GM23338 (cell line): ENCODE measurements around the gene HTR1D. TPM values are rescaled to one million over a fixed set of nuclear protein-coding genes. Genes with fewer than 3 reads are reported as not detected.
"Not testable (repeated sequence)": the region's sequence is repeated elsewhere in the genome, so short reads cannot be mapped to it uniquely, and the experiment has no call there.

Source experiments
- ATAC-seq: fragments of 200-7000 bp; cut with Tn5 transposase; 3 replicates; pipeline ENCODE4 v1.9.1; 2020
- DNase-seq: peaks from one replicate; pipeline ENCODE4 v3.0.0-alpha.2; 2015; ENCODE audit warnings: low spot score
- H2AFZ ChIP-seq: fragments of 200-600 bp; sonication (generic); 2 replicates; pipeline ENCODE4 v1.8.0; 2016; ENCODE audit warnings: antibody characterized with exemption, mild to moderate bottlenecking, moderate library complexity
- H3F3A ChIP-seq: fragments of 200-600 bp; sonication (generic); replicated peaks from 2 replicates; pipeline ENCODE4 v1.8.0; 2017; ENCODE audit warnings: antibody characterized with exemption, mixed run types, low read depth
- H3K27ac ChIP-seq: fragments of 200-600 bp; sonication (generic); 2 replicates; pipeline ENCODE4 v1.6.1; 2016; ENCODE audit warnings: low read depth
- H3K27me3 ChIP-seq: fragments of 200-600 bp; sonication (generic); 2 replicates; pipeline ENCODE4 v1.8.0; 2016; ENCODE audit warnings: mild to moderate bottlenecking, mixed run types, moderate library complexity; ENCODE audit not compliant: insufficient read depth
- H3K36me3 ChIP-seq: fragments of 200-600 bp; sonication (generic); 2 replicates; pipeline ENCODE4 v1.8.0; 2016; ENCODE audit warnings: mild to moderate bottlenecking; ENCODE audit not compliant: insufficient read depth
- H3K4me1 ChIP-seq: fragments of 200-600 bp; sonication (generic); 2 replicates; pipeline ENCODE4 v1.8.0; 2016; ENCODE audit warnings: mild to moderate bottlenecking, moderate library complexity; ENCODE audit not compliant: insufficient read depth
- H3K4me2 ChIP-seq: fragments of 200-600 bp; sonication (generic); 2 replicates; pipeline ENCODE4 v1.7.1; 2017; ENCODE audit warnings: mixed run types
- H3K4me3 ChIP-seq: fragments of 200-600 bp; sonication (generic); 2 replicates; pipeline ENCODE4 v1.6.1; 2016; ENCODE audit warnings: mixed run types
- H3K79me2 ChIP-seq: fragments of 200-600 bp; sonication (generic); replicated peaks from 2 replicates; pipeline ENCODE4 v1.8.0; 2017; ENCODE audit warnings: mild to moderate bottlenecking; ENCODE audit not compliant: insufficient read depth
- H3K9me2 ChIP-seq: fragments of 200-600 bp; sonication (generic); 2 replicates; pipeline ENCODE4 v1.8.0; 2017; ENCODE audit not compliant: insufficient read depth
- H4K20me1 ChIP-seq: fragments of 200-600 bp; sonication (generic); replicated peaks from 2 replicates; pipeline ENCODE4 v1.8.0; 2017; ENCODE audit warnings: mild to moderate bottlenecking; ENCODE audit not compliant: insufficient read depth
- H3K27ac Mint-ChIP-seq: 2 replicates; pipeline ENCODE4 v1.8.0; 2020; ENCODE audit warnings: inconsistent platforms, mild to moderate bottlenecking, moderate library complexity, mixed read lengths
- H3K27me3 Mint-ChIP-seq: 3 replicates; pipeline ENCODE4 v1.8.0; 2022; ENCODE audit warnings: low read depth, mild to moderate bottlenecking, moderate library complexity, mixed read lengths, inconsistent platforms; ENCODE audit not compliant: insufficient read depth, poor library complexity
- H3K36me3 Mint-ChIP-seq: 3 replicates; pipeline ENCODE4 v1.8.0; 2021; ENCODE audit warnings: low read depth, mild to moderate bottlenecking, inconsistent platforms, moderate library complexity, mixed read lengths
- H3K4me1 Mint-ChIP-seq: 3 replicates; pipeline ENCODE4 v1.8.0; 2020; ENCODE audit warnings: mild to moderate bottlenecking, inconsistent platforms, mixed read lengths
- H3K4me3 Mint-ChIP-seq: 3 replicates; pipeline ENCODE4 v1.8.0; 2021; ENCODE audit warnings: moderate library complexity, mild to moderate bottlenecking, inconsistent platforms, mixed read lengths
- H3K9me3 Mint-ChIP-seq: 3 replicates; pipeline ENCODE4 v1.8.0; 2020; ENCODE audit warnings: moderate library complexity, mild to moderate bottlenecking, inconsistent platforms, mixed read lengths
- ETS1 ChIP-seq: IDR thresholded peaks from 2 replicates; pipeline ENCODE4 v1.6.1; 2016; ENCODE audit warnings: antibody characterized with exemption
- EZH2 ChIP-seq: fragments of 200-600 bp; sonication (generic); IDR thresholded peaks from one replicate; pipeline ENCODE4 v1.8.0; 2017; ENCODE audit warnings: antibody characterized with exemption, mild to moderate bottlenecking, low read depth; ENCODE audit not compliant: unreplicated experiment
- EZH2phosphoT487 ChIP-seq: fragments of 200-600 bp; sonication (generic); IDR thresholded peaks from one replicate; pipeline ENCODE4 v1.8.1; 2018; ENCODE audit warnings: antibody characterized with exemption; ENCODE audit not compliant: unreplicated experiment
- POLR2AphosphoS5 ChIP-seq: IDR thresholded peaks from 2 replicates; pipeline ENCODE4 v1.6.1; 2016; ENCODE audit warnings: antibody characterized with exemption, low read depth
- ZNF462 ChIP-seq: fragments of 250-450 bp; sonication (Bioruptor Pico); IDR thresholded peaks from 2 replicates; pipeline ENCODE4 v1.5.0; 2020; ENCODE audit warnings: mild to moderate bottlenecking, moderate library complexity
- polyA plus RNA-seq: library from polyadenylated mRNA; unstranded; fragments of >200 nt; fragmentation: Nextera tagmentation; extraction: Ambion mirVana; gene quantifications from 2 replicates; pipeline ENCODE4 v1.2.1, GENCODE V29; 2016
- total RNA-seq: library from RNA; depleted of rRNA; stranded (reverse); fragments of >200 nt; shearing (Covaris generic); gene quantifications from 2 replicates; pipeline ENCODE4 v1.2.3, GENCODE V29; 2014

Gene HTR1D
- total and polyA plus RNA-seq, 2 experiments from 2014 or later: 2.4 to 4.1 TPM

- TF ChIP-seq ZNF462: no peak
Measured at GRCh38 chr1:23191199-23191598, 26.1 kb downstream of the HTR1D start (continued).

- not testable (repeated sequence) for DNase-seq, H3K4me1 ChIP-seq, H2AFZ ChIP-seq, H3K4me3 Mint-ChIP-seq, H3K79me2 ChIP-seq, H4K20me1 ChIP-seq, H3K9me2 ChIP-seq, H3K27ac Mint-ChIP-seq, H3K4me3 ChIP-seq, H3K36me3 Mint-ChIP-seq, H3F3A ChIP-seq, H3K27ac ChIP-seq, H3K27me3 ChIP-seq, H3K9me3 Mint-ChIP-seq, H3K4me1 Mint-ChIP-seq, ATAC-seq, H3K4me2 ChIP-seq, H3K36me3 ChIP-seq
- peaks cover 11% of the 10 kb centered on the region for H3K27me3 Mint-ChIP-seq
Measured at GRCh38 chr1:23188936-23189452, 28.3 kb downstream of the HTR1D start.

- Histone ChIP-seq H3K4me2 (no peak overlapping the region), H3K27ac (no peak overlapping the region), H3K36me3 (no peaks in the 10 kb centered on the region), H3K9me2 (no peaks in the 10 kb centered on the region), H3F3A (no peaks in the 10 kb centered on the region), H3K4me1 (no peaks in the 10 kb centered on the region), H2AFZ (no peak overlapping the region), H4K20me1 (no peaks in the 10 kb centered on the region), H3K27me3 (no peaks in the 10 kb centered on the region), H3K4me3 (no peak overlapping the region), H3K79me2 (no peaks in the 10 kb centered on the region)
- DNase-seq: no peak
- no peak for ATAC-seq
- no peaks in the 10 kb centered on the region; the same call in 2 of the 3 replicates for H3K9me3 Mint-ChIP-seq
- peaks cover 7% of the 10 kb centered on the region for H3K27me3 Mint-ChIP-seq
- peaks cover 6% of the 10 kb centered on the region; the same call in 1 of the 3 replicates for H3K36me3 Mint-ChIP-seq
- H3K4me3 Mint-ChIP-seq: no peak overlapping the region
- H3K4me1 Mint-ChIP-seq: no peaks in the 10 kb centered on the region; the same call in 2 of the 3 replicates
- H3K27ac Mint-ChIP-seq: no peak overlapping the region
- no peak for TF ChIP-seq EZH2
- TF ChIP-seq ETS1: no peak
- no peak for TF ChIP-seq POLR2AphosphoS5
- TF ChIP-seq EZH2phosphoT487: no peak
Measured at GRCh38 chr1:23188434-23188884, 28.8 kb downstream of the HTR1D start.
